ENCODE data around the gene CDC42EP4. TPM values are rescaled to one million over a fixed set of nuclear protein-coding genes. Genes with fewer than 3 reads are reported as not detected.

CDC42EP4 gene
- total RNA-seq, 1 donor = 54.8 TPM

- no peak for TF ChIP-seq CTCF (IDR thresholded peaks at IDR 0.05; ENCODE audit: insufficient read depth, low read depth, low read length)
- no peak for DNase-seq (ENCODE audit: low read depth)
- no peak overlapping the region for H3K4me3 ChIP-seq (ENCODE audit: low read depth, low read length)
These were observed 19.3 kb upstream of the CDC42EP4 start for GRCh38 chr17:73331060-73331459.

GRCh38 chr17:73327676-73328075, 15.9 kb upstream of the CDC42EP4 start:
- DNase-seq (ENCODE audit: low read depth) = no peak
- no peak overlapping the region for H3K4me3 ChIP-seq (ENCODE audit: low read depth, low read length)
- no peak for TF ChIP-seq CTCF (IDR thresholded peaks at IDR 0.05; ENCODE audit: insufficient read depth, low read depth, low read length)

GRCh38 chr17:73325527-73325842, 13.7 kb upstream of the CDC42EP4 start:
- no peak overlapping the region for H3K4me3 ChIP-seq (ENCODE audit: low read depth, low read length)
- peak; percentile 95 for DNase-seq (ENCODE audit: low read depth)
- peak; percentile 36 for TF ChIP-seq CTCF (IDR thresholded peaks at IDR 0.05; ENCODE audit: insufficient read depth, low read depth, low read length)

- no peak overlapping the region for H3K4me3 ChIP-seq (ENCODE audit: low read depth, low read length)
- no peak for TF ChIP-seq CTCF (IDR thresholded peaks at IDR 0.05; ENCODE audit: insufficient read depth, low read depth, low read length)
- DNase-seq (ENCODE audit: low read depth) = no peak
These were observed 13.1 kb upstream of the CDC42EP4 start for GRCh38 chr17:73324711-73325526.

GRCh38 chr17:73324160-73324475, 12.3 kb upstream of the CDC42EP4 start:
- peak; percentile 81 for DNase-seq (ENCODE audit: low read depth)
- no peak for TF ChIP-seq CTCF (IDR thresholded peaks at IDR 0.05; ENCODE audit: insufficient read depth, low read depth, low read length)
- no peak overlapping the region for H3K4me3 ChIP-seq (ENCODE audit: low read depth, low read length)

- no peak for TF ChIP-seq CTCF (IDR thresholded peaks at IDR 0.05; ENCODE audit: insufficient read depth, low read depth, low read length)
- DNase-seq (ENCODE audit: low read depth) = peak; percentile 70
- no peak overlapping the region for H3K4me3 ChIP-seq (ENCODE audit: low read depth, low read length)
These were observed 11.8 kb upstream of the CDC42EP4 start for GRCh38 chr17:73323409-73324159.

All from fibroblast of villous mesenchyme (primary cell).